ENCODE measurements around the gene KCNAB3.

Gene KCNAB3

DNA sequence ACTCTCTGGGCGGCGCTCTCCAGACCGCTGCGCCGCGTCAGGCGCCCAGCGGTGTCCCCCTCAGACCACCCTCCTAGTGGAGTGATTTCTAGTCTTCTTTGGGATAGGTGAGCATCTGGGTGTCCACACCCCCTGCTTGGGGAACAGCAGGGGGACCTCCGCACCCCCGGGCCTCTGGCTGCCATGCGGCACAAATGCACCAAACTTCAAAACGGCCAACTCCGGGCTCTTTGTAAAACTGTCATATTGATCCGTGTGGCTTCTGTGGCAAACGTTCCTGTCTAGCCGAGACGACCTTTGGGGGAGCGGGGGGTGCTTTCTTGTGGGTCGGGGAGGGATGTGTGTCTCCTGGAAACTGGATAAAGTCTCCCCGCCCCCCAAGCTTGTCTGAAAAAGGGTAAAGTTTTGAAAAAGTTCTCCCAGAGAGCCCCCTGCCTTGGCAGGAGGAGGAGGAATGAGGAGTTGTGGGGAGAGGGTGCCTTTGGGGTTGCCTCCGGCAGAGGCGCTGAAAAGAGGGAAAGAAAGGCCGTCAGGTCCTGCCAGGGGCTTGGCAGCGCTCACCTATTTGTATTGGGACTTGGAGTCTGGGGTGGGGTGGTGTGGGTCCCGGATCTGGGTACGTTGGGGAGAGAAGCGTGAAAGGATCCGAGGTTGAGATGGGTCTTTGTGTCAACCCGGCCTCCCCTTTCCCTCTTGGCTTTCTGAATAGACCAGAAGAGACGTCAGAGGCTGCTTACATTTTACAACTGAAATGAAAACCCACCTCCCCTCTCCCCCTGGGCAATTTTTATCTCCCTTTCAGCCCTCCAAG is 43.2 kb downstream of the KCNAB3 start:
- DNase-seq (ENCODE audit: low read depth): no peak

GRCh38 chr17:7885367-7886226 is 44.1 kb downstream of the KCNAB3 start:
- TF ChIP-seq CTCF (IDR thresholded peaks at IDR 0.05; ENCODE audit: insufficient read depth, low read depth, low read length, missing control alignments): no peak
- peak overlapping the region; percentile 82 for H3K4me3 ChIP-seq (ENCODE audit: low read length)
- no peak for DNase-seq (ENCODE audit: low read depth)

More for the DNA sequence above, 43.2 kb downstream of the KCNAB3 start:
- H3K4me3 ChIP-seq (ENCODE audit: low read length): peak overlapping the region; percentile 82
- TF ChIP-seq CTCF (IDR thresholded peaks at IDR 0.05; ENCODE audit: insufficient read depth, low read depth, low read length, missing control alignments): no peak

DNA sequence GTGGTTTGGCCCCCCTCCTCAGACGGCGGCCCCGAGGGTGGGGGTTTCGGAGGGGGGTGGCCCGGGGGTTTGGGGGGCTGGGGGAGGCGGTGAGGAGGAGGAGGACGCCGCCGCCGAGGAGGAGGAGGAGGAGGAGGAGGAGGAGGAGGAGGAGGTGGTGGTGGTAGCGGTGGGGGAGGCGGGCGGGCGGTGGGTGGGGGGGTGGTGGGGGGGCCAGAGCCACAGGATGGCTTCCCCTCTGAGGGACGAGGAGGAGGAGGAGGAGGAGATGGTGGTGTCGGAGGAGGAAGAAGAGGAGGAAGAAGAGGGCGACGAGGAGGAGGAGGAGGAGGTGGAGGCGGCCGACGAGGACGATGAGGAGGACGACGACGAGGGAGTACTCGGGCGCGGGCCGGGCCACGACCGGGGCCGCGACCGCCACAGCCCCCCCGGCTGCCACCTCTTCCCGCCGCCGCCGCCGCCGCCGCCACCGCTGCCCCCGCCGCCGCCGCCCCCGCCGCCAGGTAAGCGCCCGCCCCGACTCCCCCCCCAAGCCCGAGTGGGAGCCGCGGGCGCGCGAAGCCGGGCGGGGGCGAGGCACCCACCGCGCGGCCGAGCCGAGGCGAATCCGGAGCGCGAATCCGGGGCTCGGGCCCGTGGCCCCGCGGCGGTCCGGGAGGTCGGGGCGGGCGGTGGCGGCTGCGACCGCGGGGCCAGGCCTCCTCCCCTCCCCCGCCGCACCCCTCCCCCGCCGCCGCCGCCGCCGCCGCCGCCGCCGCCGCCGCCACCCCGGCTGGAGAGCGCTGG is 44.9 kb downstream of the KCNAB3 start:
- peak overlapping the region; percentile 82 for H3K4me3 ChIP-seq (ENCODE audit: low read length)
- DNase-seq (ENCODE audit: low read depth): no peak
- TF ChIP-seq CTCF (IDR thresholded peaks at IDR 0.05; ENCODE audit: insufficient read depth, low read depth, low read length, missing control alignments): no peak

- peak overlapping the region; percentile 54 for H3K4me3 ChIP-seq (ENCODE audit: low read length)
- no peak for DNase-seq (ENCODE audit: low read depth)
- no peak for TF ChIP-seq CTCF (IDR thresholded peaks at IDR 0.05; ENCODE audit: insufficient read depth, low read depth, low read length, missing control alignments)
These were observed 45.8 kb downstream of the KCNAB3 start for GRCh38 chr17:7883781-7884386.

GRCh38 chr17:7882629-7883028 is 47.0 kb downstream of the KCNAB3 start:
- no peak overlapping the region for H3K4me3 ChIP-seq (ENCODE audit: low read length)

More at GRCh38 chr17:7882629-7883028, 47.0 kb downstream of the KCNAB3 start:
- TF ChIP-seq CTCF (IDR thresholded peaks at IDR 0.05; ENCODE audit: insufficient read depth, low read depth, low read length, missing control alignments): no peak
- DNase-seq (ENCODE audit: low read depth): no peak
